ENCODE results near the gene SLC25A21.
"Not testable (repeated sequence)": the region's sequence is repeated elsewhere in the genome, so short reads cannot be mapped to it uniquely, and the experiment has no call there.

SLC25A21 gene

DNA sequence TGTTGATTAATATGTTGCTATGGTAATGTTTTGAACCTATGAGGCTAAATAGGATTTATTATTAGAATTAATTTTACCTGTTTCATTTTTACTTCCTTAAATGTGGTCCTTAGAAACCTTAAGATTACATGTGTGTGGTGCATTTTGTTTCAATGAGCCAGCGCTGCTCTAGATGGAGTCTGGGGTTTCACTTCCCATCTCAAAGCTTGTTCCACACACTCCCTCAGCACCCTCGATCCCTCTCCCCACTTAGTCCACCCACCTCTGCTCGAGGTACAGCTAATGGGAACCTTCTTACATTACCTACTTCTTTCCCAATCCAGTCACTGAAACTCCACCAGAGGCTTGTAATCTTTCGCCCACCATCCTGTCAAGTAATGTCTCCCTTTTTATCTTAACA is 305.5 kb downstream of the SLC25A21 start:
- no peaks in the 10 kb centered on the region for H3K9me3 Mint-ChIP-seq
- H3K4me1 Mint-ChIP-seq: peaks cover 1% of the 10 kb centered on the region
- H3K36me3 Mint-ChIP-seq (ENCODE audit: low read depth): no peaks in the 10 kb centered on the region
- TF ChIP-seq, protein P1, sequence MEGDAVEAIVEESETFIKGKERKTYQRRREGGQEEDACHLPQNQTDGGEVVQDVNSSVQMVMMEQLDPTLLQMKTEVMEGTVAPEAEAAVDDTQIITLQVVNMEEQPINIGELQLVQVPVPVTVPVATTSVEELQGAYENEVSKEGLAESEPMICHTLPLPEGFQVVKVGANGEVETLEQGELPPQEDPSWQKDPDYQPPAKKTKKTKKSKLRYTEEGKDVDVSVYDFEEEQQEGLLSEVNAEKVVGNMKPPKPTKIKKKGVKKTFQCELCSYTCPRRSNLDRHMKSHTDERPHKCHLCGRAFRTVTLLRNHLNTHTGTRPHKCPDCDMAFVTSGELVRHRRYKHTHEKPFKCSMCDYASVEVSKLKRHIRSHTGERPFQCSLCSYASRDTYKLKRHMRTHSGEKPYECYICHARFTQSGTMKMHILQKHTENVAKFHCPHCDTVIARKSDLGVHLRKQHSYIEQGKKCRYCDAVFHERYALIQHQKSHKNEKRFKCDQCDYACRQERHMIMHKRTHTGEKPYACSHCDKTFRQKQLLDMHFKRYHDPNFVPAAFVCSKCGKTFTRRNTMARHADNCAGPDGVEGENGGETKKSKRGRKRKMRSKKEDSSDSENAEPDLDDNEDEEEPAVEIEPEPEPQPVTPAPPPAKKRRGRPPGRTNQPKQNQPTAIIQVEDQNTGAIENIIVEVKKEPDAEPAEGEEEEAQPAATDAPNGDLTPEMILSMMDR (IDR thresholded peaks at IDR 0.05; ENCODE audit: unreplicated experiment in 3 of 3): no peak
- no peak overlapping the region for H3K27ac Mint-ChIP-seq
- H3K4me3 Mint-ChIP-seq: no peak overlapping the region
- H3K27me3 Mint-ChIP-seq (ENCODE audit: low read depth): peaks cover 1% of the 10 kb centered on the region

DNA sequence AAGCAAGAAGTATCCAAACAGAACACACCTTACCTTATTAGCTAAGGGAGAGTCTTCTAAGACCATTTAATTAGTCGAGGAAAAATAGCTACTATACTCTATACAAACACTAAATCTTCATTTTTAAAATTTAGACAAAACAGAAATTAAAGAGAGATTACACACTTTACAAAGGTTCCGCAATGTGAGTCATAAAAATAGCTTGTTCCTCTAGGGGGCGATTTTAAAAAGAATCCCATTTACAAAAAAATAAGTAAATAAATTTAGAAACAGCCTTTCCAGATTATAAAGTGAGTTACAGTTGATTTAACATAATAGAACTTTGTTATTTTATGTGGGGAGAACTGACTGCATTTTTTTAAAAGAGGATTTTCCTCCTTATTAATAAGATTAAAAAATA is 309.1 kb downstream of the SLC25A21 start:
- TF ChIP-seq, protein P1 (IDR thresholded peaks at IDR 0.05; ENCODE audit: unreplicated experiment in 3 of 3): peak in 1 of 3 experiments; percentile 9
- Mint-ChIP-seq H3K27ac (no peak overlapping the region), H3K9me3 (no peaks in the 10 kb centered on the region), H3K36me3 (ENCODE audit: low read depth) (no peaks in the 10 kb centered on the region), H3K4me3 (no peak overlapping the region), H3K4me1 (peaks cover 21% of the 10 kb centered on the region), H3K27me3 (ENCODE audit: low read depth) (peaks cover 5% of the 10 kb centered on the region)

DNA sequence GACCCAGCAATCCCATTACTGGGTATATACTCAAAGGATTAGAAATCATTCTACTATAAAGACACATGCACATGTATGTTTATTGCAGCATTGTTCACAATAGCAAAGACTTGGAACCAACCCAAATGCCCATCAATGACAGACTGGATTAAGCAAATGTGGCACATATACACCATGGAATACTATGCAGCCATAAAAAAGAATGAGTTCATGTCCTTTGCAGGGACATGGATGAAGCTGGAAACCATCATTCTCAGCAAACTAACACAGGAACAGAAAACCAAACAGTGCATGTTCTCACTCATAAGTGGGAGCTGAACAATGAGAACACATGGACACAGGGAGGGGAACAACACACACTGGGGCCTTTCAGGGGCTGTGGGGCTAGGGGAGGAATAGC is 310.2 kb downstream of the SLC25A21 start:
- H3K4me3 Mint-ChIP-seq; H3K9me3 Mint-ChIP-seq; H3K36me3 Mint-ChIP-seq (ENCODE audit: low read depth); H3K27ac Mint-ChIP-seq: not testable (repeated sequence)
- Mint-ChIP-seq H3K4me1 (peaks cover 26% of the 10 kb centered on the region), H3K27me3 (ENCODE audit: low read depth) (peaks cover 12% of the 10 kb centered on the region)

DNA sequence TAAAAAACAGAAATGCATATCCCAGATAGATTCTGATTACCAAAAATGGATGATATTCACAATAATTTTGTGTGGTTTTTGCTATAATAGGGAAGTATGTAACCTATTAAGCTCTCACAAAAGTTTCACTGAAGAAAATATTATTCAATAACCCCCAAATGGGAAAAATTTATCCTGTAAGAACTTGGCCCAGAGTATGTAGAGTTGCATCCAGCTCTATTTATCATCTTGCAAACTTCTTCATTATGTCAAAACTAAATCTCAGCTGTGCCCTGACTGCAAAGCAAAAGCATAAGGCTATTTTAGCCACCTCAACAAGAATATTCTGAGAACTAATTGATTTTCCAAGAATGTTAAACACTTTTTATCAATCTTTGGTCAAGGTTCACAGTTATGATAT is 311.6 kb downstream of the SLC25A21 start:
- no peaks in the 10 kb centered on the region for H3K36me3 Mint-ChIP-seq (ENCODE audit: low read depth)

DNA sequence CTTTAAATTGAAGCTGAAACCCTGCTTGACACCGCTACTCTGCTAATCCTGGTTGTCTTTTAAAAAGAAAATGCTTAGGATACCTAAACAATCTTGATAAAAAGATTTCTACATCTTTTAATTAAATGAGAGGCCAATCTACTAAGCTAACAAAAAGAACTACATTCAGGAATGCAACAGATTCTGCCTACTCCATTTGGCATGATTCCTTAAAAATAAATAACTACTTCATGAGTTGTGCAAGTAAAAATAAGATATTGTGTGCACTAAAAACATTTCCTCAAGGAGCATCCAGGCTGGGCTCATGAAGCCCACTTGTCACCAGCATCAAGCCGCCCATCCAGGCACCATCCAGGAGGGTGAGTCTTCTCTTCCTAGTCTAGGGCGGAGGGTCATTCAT is 313.3 kb downstream of the SLC25A21 start:
- Mint-ChIP-seq H3K4me3 (no peak overlapping the region), H3K9me3 (no peaks in the 10 kb centered on the region), H3K36me3 (ENCODE audit: low read depth) (no peaks in the 10 kb centered on the region), H3K27me3 (ENCODE audit: low read depth) (peaks cover 22% of the 10 kb centered on the region), H3K27ac (no peak overlapping the region), H3K4me1 (peaks cover 33% of the 10 kb centered on the region)
- TF ChIP-seq, protein P1 (IDR thresholded peaks at IDR 0.05; ENCODE audit: unreplicated experiment in 3 of 3): no peak

More for the DNA sequence above, 311.6 kb downstream of the SLC25A21 start:
- TF ChIP-seq, protein P1 (IDR thresholded peaks at IDR 0.05; ENCODE audit: unreplicated experiment in 3 of 3): no peak
- H3K27ac Mint-ChIP-seq: no peak overlapping the region
- no peak overlapping the region for H3K4me3 Mint-ChIP-seq
- H3K27me3 Mint-ChIP-seq (ENCODE audit: low read depth): peaks cover 19% of the 10 kb centered on the region
- peaks cover 32% of the 10 kb centered on the region for H3K4me1 Mint-ChIP-seq
- H3K9me3 Mint-ChIP-seq: no peaks in the 10 kb centered on the region

DNA sequence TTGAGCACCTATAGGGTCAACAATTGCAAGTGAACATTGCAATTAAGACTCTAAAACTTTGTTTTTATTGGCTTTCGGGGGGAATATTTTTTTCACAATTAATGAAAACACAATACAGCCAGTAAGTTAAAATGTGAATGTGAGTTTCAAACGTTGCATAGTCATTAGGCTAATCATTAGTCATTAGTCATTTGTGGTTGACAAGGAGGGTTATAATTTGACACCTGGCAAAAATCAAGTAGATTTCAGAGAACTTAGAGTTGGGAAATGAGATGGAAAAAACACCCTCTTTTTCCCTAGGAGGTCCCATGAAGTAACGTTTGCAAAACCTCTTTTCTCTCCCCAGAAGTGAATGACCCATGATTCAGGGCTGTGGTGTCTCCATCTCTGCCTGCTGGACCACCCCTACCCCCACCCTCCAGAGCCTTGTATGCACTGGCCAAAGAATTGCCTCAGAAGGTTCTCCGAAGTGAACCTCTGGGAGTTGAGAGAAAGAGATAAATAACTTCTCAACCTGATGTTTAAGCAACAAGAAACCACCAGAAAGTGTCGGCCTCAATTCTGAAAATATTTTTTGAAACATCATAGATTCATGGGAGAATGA is 314.5 kb downstream of the SLC25A21 start:
- Mint-ChIP-seq H3K27ac (no peak overlapping the region), H3K4me1 (peaks cover 45% of the 10 kb centered on the region), H3K4me3 (no peak overlapping the region), H3K9me3 (no peaks in the 10 kb centered on the region), H3K27me3 (ENCODE audit: low read depth) (peaks cover 22% of the 10 kb centered on the region), H3K36me3 (ENCODE audit: low read depth) (no peaks in the 10 kb centered on the region)
- TF ChIP-seq, protein P1 (IDR thresholded peaks at IDR 0.05; ENCODE audit: unreplicated experiment in 3 of 3): no peak

Data from nephron (organoid).